Ascending aorta (tissue), 2 donors: ENCODE data around the gene PSMB3. TPM values are rescaled to one million over a fixed set of nuclear protein-coding genes. Genes with fewer than 3 reads are reported as not detected.

ENCODE experiments used
- DNase-seq, 2 donors: peaks; one replicate each; pipeline ENCODE4 v3.0.0-alpha.2; 2019; ENCODE audit warnings: low spot score in 2 of 2
- H3K27ac ChIP-seq, 2 donors: fragments of 200-600 bp; sonication (generic); one replicate each; pipeline ENCODE4 v1.5.1; 2016 to 2017; ENCODE audit warnings: mild to moderate bottlenecking in 1 of 2
- H3K27me3 ChIP-seq: fragments of 200-600 bp; sonication (generic); one replicate; pipeline ENCODE4 v1.5.1; 2017
- H3K36me3 ChIP-seq, 2 donors: fragments of 200-600 bp; sonication (generic); one replicate each; pipeline ENCODE4 v1.5.1; 2016
- H3K4me1 ChIP-seq, 2 donors: fragments of 200-600 bp; sonication (generic); one replicate each; pipeline ENCODE4 v1.5.1; 2016 to 2017; ENCODE audit warnings: mild to moderate bottlenecking in 1 of 2
- H3K4me3 ChIP-seq, 2 donors: fragments of 200-600 bp; sonication (generic); one replicate each; pipeline ENCODE4 v1.5.1; 2016 to 2017; ENCODE audit warnings: mild to moderate bottlenecking in 1 of 2
- H3K9me3 ChIP-seq, 2 donors: fragments of 200-600 bp; sonication (generic); one replicate each; pipeline ENCODE4 v1.5.1; 2016
- intact Hi-C: fragments of 100-400 bp; cut with DNase I; formaldehyde crosslinking; loops from one replicate; pipeline ENCODE4 v1.15.1; 2023
- total RNA-seq: library from RNA; depleted of rRNA; stranded (reverse); fragments of >200 nt; gene quantifications from one replicate; pipeline ENCODE4 v1.1.0, GENCODE V29; 2016
- TF ChIP-seq, protein P1 (sequence below), 3 experiments: fragments of 200-600 bp in 2 of 3; fragments of 450-650 bp in 1 of 3; sonication (generic) in 2 of 3; IDR thresholded peaks; one replicate each; pipeline ENCODE4 v1.5.1; 2016 to 2019; ENCODE audit warnings: antibody characterized with exemption in 3 of 3, mild to moderate bottlenecking in 1 of 3, moderate library complexity in 1 of 3

The PSMB3 gene
- total RNA-seq, 1 donor from 2014 or later, result 189 TPM

- peak overlapping the region; percentile 88 to 93 for H3K4me3 ChIP-seq
- no peak for DNase-seq
- peaks cover 7 to 25% of the 10 kb centered on the region in 2 donors for H3K4me1 ChIP-seq
- intact Hi-C loops, result loop anchor here (1.0 kb wide), 1 partner anchor 48 kb away; the partner anchor contains the start of gene PSMB3
- H3K27me3 ChIP-seq, result no peaks in the 10 kb centered on the region
- peak overlapping the region; percentile 98 to 100 for H3K27ac ChIP-seq
- no peaks in the 10 kb centered on the region for H3K9me3 ChIP-seq
- TF ChIP-seq, protein P1, sequence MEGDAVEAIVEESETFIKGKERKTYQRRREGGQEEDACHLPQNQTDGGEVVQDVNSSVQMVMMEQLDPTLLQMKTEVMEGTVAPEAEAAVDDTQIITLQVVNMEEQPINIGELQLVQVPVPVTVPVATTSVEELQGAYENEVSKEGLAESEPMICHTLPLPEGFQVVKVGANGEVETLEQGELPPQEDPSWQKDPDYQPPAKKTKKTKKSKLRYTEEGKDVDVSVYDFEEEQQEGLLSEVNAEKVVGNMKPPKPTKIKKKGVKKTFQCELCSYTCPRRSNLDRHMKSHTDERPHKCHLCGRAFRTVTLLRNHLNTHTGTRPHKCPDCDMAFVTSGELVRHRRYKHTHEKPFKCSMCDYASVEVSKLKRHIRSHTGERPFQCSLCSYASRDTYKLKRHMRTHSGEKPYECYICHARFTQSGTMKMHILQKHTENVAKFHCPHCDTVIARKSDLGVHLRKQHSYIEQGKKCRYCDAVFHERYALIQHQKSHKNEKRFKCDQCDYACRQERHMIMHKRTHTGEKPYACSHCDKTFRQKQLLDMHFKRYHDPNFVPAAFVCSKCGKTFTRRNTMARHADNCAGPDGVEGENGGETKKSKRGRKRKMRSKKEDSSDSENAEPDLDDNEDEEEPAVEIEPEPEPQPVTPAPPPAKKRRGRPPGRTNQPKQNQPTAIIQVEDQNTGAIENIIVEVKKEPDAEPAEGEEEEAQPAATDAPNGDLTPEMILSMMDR (IDR thresholded peaks at IDR 0.05), result no peak
- H3K36me3 ChIP-seq, result peaks cover 32 to 44% of the 10 kb centered on the region in 2 donors
Observed at GRCh38 chr17:38800237-38800760, 47.8 kb downstream of the PSMB3 start.

GRCh38 chr17:38809828-38810227, 57.3 kb downstream of the PSMB3 start:
- H3K36me3 ChIP-seq, result peaks cover 84 to 87% of the 10 kb centered on the region in 2 donors
- H3K9me3 ChIP-seq, result no peaks in the 10 kb centered on the region
- intact Hi-C loops, result no loop called here
- H3K27ac ChIP-seq, result no peak overlapping the region
- TF ChIP-seq, protein P1 (IDR thresholded peaks at IDR 0.05), result no peak
- H3K4me1 ChIP-seq, result no peaks in the 10 kb centered on the region
- H3K27me3 ChIP-seq, result no peaks in the 10 kb centered on the region
- no peak for DNase-seq
- H3K4me3 ChIP-seq, result no peak overlapping the region

Other genes with a start within 250 kb of the PSMB3 start
- gene SRCIN1, start 146.8 kb upstream of the PSMB3 start, total RNA-seq, result not detected
- gene EPOP, start 77.8 kb upstream of the PSMB3 start, total RNA-seq, result 2.1 TPM
- 100 TPM for gene MLLT6, start 47.5 kb upstream of the PSMB3 start, total RNA-seq
- gene CISD3, start 22.4 kb upstream of the PSMB3 start, total RNA-seq, result 27.6 TPM
- 64.8 TPM for gene PCGF2, start 4.4 kb upstream of the PSMB3 start, total RNA-seq
- gene PIP4K2B, start 46.8 kb downstream of the PSMB3 start, total RNA-seq, result 45.0 TPM
- gene CWC25, start 72.6 kb downstream of the PSMB3 start, total RNA-seq, result 65.2 TPM
- 1,091 TPM for gene RPL23, start 101.0 kb downstream of the PSMB3 start, total RNA-seq
- 300 TPM for gene LASP1, start 117.3 kb downstream of the PSMB3 start, total RNA-seq
- gene FBXO47, start 214.7 kb downstream of the PSMB3 start, total RNA-seq, result not detected